ENCODE results near the gene ABLIM2. TPM values are rescaled to one million over a fixed set of nuclear protein-coding genes. Genes with fewer than 3 reads are reported as not detected.

The ABLIM2 gene
- total and polyA plus RNA-seq, 2 of the 4 experiments (the other 2 are of a cell fraction): under 0.01 to 0.10 TPM

DNA sequence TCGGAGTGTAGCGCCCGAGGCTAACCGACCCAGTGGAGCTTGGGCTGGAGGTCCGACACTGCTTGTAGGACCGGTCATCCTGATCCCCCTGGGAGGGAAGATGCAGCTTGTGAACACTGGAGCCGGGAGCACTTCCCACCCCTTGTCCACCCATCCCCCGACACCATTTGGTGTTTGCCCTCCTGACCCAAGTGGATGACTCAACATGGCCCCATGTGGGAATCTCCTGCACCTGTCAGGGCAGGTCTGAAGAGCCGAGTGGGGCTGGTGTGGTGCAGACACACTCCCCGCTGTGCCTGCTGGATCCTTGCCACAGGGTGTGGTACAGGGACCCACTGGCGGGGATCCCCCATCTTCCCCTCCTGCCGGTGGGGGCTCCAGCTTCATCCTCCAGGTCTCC lies 128.9 kb downstream of the ABLIM2 start:
- H3K4me1 ChIP-seq (ENCODE audit: control insufficient read depth, insufficient read depth, low read length): no peaks in the 10 kb centered on the region
- H3K27ac ChIP-seq (ENCODE audit: insufficient read depth, low read length): no peak overlapping the region
- H3K14ac ChIP-seq (replicated peaks; ENCODE audit: low read depth, low read length): no peak overlapping the region
- H3K9me3 ChIP-seq (ENCODE audit: control insufficient read depth, insufficient read depth, low read length): no peaks in the 10 kb centered on the region; the same call in 1 of the 2 replicates
- H3K9ac ChIP-seq (ENCODE audit: low read depth, low read length): no peak overlapping the region
- H3K4me2 ChIP-seq (ENCODE audit: low read depth, low read length): no peak overlapping the region
- H2BK15ac ChIP-seq (ENCODE audit: low read depth, low read length): no peak overlapping the region
- H3K4ac ChIP-seq (ENCODE audit: low read depth, low read length): no peak overlapping the region
- no peak overlapping the region for H2BK120ac ChIP-seq (ENCODE audit: low read depth, low read length)
- no peaks in the 10 kb centered on the region; the same call in 1 of the 2 replicates for H4K20me1 ChIP-seq (ENCODE audit: insufficient read depth, low read length)
- no peak for DNase-seq
- ATAC-seq (ENCODE audit: low read depth): no peak
- peak overlapping the region; percentile 43 for H2AFZ ChIP-seq (replicated peaks; ENCODE audit: low read length, poor library complexity)
- WGBS, 2 experiments (ENCODE audit: extremely low coverage in 2 of 2, insufficient read length in 1 of 2): 65% methylated on average over 2 of the region's 12 CpGs; no CpG with 5 or more reads in 1 of the 2 experiments
- CTCF ChIA-PET: no interaction called here
- in situ Hi-C loops (cut with MboI; ENCODE audit: low sequenced_read_pairs) (no loop called here), dilution Hi-C loops (cut with HindIII; ENCODE audit: low sequenced_read_pairs, unreplicated experiment) (no loop called here), intact Hi-C loops (cut with micrococcal nuclease) (no loop called here)
- H3K23ac ChIP-seq (ENCODE audit: low read depth, low read length): no peak overlapping the region
- H3K27me3 ChIP-seq (ENCODE audit: control insufficient read depth, insufficient read depth, low read length): peaks cover 50% of the 10 kb centered on the region
- H2AK5ac ChIP-seq (ENCODE audit: low read depth, low read length): no peak overlapping the region
- POLR2A ChIA-PET (ENCODE audit: unreplicated experiment): no interaction called here
- H4K8ac ChIP-seq (ENCODE audit: low read depth in 2 of 2, low read length in 2 of 2): no peak overlapping the region
- no peak overlapping the region for H2BK5ac ChIP-seq (ENCODE audit: low read depth, low read length, poor library complexity, severe bottlenecking)
- no peak overlapping the region for H3K4me3 ChIP-seq (ENCODE audit: insufficient read depth, low read depth, low read length)
- TF ChIP-seq RFX5 (IDR thresholded peaks at IDR 0.05; ENCODE audit: low read depth, low read length) (no peak), MXI1 (IDR thresholded peaks at IDR 0.05; ENCODE audit: borderline replicate concordance, low read depth, low read length) (no peak), FOS (IDR thresholded peaks at IDR 0.05; ENCODE audit: low read depth, low read length) (no peak), POLR2A (IDR thresholded peaks at IDR 0.05; ENCODE audit: low read depth, low read length) (no peak), NFE2L2 (IDR thresholded peaks at IDR 0.05; ENCODE audit: low read depth, low read length) (no peak), MAFK (IDR thresholded peaks at IDR 0.05; ENCODE audit: low read depth, low read length) (no peak), MAZ (IDR thresholded peaks at IDR 0.05; ENCODE audit: borderline replicate concordance, low read depth, low read length) (no peak), CEBPB (IDR thresholded peaks at IDR 0.05; ENCODE audit: low read depth, low read length) (no peak), RCOR1 (IDR thresholded peaks at IDR 0.05; ENCODE audit: insufficient replicate concordance, low read length) (no peak), CHD1 (IDR thresholded peaks at IDR 0.05; ENCODE audit: low read depth, low read length) (no peak), RAD21 (IDR thresholded peaks at IDR 0.05; ENCODE audit: low read length) (no peak), SMC3 (IDR thresholded peaks at IDR 0.05; ENCODE audit: low read depth, low read length) (no peak), BHLHE40 (IDR thresholded peaks at IDR 0.05; ENCODE audit: low read depth, low read length) (no peak)
- TF ChIP-seq, protein P1, sequence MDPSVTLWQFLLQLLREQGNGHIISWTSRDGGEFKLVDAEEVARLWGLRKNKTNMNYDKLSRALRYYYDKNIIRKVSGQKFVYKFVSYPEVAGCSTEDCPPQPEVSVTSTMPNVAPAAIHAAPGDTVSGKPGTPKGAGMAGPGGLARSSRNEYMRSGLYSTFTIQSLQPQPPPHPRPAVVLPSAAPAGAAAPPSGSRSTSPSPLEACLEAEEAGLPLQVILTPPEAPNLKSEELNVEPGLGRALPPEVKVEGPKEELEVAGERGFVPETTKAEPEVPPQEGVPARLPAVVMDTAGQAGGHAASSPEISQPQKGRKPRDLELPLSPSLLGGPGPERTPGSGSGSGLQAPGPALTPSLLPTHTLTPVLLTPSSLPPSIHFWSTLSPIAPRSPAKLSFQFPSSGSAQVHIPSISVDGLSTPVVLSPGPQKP (IDR thresholded peaks at IDR 0.05; ENCODE audit: borderline replicate concordance, low read depth, low read length): no peak
- TF ChIP-seq, protein P2, sequence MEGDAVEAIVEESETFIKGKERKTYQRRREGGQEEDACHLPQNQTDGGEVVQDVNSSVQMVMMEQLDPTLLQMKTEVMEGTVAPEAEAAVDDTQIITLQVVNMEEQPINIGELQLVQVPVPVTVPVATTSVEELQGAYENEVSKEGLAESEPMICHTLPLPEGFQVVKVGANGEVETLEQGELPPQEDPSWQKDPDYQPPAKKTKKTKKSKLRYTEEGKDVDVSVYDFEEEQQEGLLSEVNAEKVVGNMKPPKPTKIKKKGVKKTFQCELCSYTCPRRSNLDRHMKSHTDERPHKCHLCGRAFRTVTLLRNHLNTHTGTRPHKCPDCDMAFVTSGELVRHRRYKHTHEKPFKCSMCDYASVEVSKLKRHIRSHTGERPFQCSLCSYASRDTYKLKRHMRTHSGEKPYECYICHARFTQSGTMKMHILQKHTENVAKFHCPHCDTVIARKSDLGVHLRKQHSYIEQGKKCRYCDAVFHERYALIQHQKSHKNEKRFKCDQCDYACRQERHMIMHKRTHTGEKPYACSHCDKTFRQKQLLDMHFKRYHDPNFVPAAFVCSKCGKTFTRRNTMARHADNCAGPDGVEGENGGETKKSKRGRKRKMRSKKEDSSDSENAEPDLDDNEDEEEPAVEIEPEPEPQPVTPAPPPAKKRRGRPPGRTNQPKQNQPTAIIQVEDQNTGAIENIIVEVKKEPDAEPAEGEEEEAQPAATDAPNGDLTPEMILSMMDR (conservative IDR thresholded peaks at IDR 0.05; ENCODE audit: low read depth, low read length): no peak
- TF ChIP-seq, protein P3, sequence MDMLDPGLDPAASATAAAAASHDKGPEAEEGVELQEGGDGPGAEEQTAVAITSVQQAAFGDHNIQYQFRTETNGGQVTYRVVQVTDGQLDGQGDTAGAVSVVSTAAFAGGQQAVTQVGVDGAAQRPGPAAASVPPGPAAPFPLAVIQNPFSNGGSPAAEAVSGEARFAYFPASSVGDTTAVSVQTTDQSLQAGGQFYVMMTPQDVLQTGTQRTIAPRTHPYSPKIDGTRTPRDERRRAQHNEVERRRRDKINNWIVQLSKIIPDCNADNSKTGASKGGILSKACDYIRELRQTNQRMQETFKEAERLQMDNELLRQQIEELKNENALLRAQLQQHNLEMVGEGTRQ (IDR thresholded peaks at IDR 0.05; ENCODE audit: low read depth, low read length): no peak
- no peaks in the 10 kb centered on the region for H3K9me1 ChIP-seq (ENCODE audit: insufficient read depth, low read length)
- H3K18ac ChIP-seq (ENCODE audit: low read depth, low read length): no peak overlapping the region
- no peaks in the 10 kb centered on the region for H3K79me1 ChIP-seq (ENCODE audit: low read depth in 1 of 2, low read length in 2 of 2)
- H4K91ac ChIP-seq (ENCODE audit: insufficient read depth, low read depth, low read length): no peak overlapping the region
- BruUV-seq (replicated peaks): no TSS peak
- H3K36me3 ChIP-seq (ENCODE audit: control insufficient read depth, insufficient read depth, low read length): no peaks in the 10 kb centered on the region
- no peak overlapping the region for H2BK20ac ChIP-seq (ENCODE audit: low read depth, low read length)
- no peak overlapping the region for H4K5ac ChIP-seq (ENCODE audit: low read depth, low read length)
- no peak overlapping the region for H3K56ac ChIP-seq (ENCODE audit: extremely low read depth, insufficient read depth, low read length)
- no peak overlapping the region for H2AK9ac ChIP-seq (replicated peaks; ENCODE audit: low read depth, low read length, poor library complexity)
